Neuronal stem cell (in vitro differentiated cells): Measurements from ENCODE around the gene ARHGEF4.
A peak's percentile ranks its signal among the peaks of the same experiment; 100 is the strongest.

Source experiments
- DNase-seq: peaks from one replicate; pipeline ENCODE4 v3.0.0-alpha.2; 2013; ENCODE audit warnings: low spot score
- H2AFZ ChIP-seq: one replicate; pipeline ENCODE4 v1.6.1; 2013; ENCODE audit warnings: mild to moderate bottlenecking, low read length, inconsistent platforms
- H2AK5ac ChIP-seq: 2 replicates; pipeline ENCODE4 v1.6.1; 2013; ENCODE audit warnings: low read depth, mild to moderate bottlenecking, inconsistent platforms, low read length, moderate library complexity, mixed read lengths
- H2BK120ac ChIP-seq: 2 replicates; pipeline ENCODE4 v1.6.1; 2013; ENCODE audit warnings: low read depth, mild to moderate bottlenecking, inconsistent platforms, low read length, moderate library complexity, mixed read lengths
- H2BK12ac ChIP-seq: one replicate; pipeline ENCODE4 v1.6.1; 2013; ENCODE audit warnings: low read length, inconsistent platforms
- H2BK15ac ChIP-seq: 2 replicates; pipeline ENCODE4 v1.6.1; 2013; ENCODE audit warnings: mild to moderate bottlenecking, low read length, inconsistent platforms, mixed read lengths
- H2BK5ac ChIP-seq: one replicate; pipeline ENCODE4 v1.6.1; 2013; ENCODE audit warnings: inconsistent platforms, mild to moderate bottlenecking, low read length, moderate library complexity
- H3K14ac ChIP-seq: one replicate; pipeline ENCODE4 v1.6.1; 2013; ENCODE audit warnings: low read length, inconsistent platforms
- H3K18ac ChIP-seq: 2 replicates; pipeline ENCODE4 v1.6.1; 2013; ENCODE audit warnings: low read length, inconsistent platforms
- H3K23ac ChIP-seq: 2 replicates; pipeline ENCODE4 v1.6.1; 2013; ENCODE audit warnings: low read depth, mild to moderate bottlenecking, mixed read lengths, low read length, inconsistent platforms; ENCODE audit not compliant: poor library complexity
- H3K27ac ChIP-seq: replicated peaks from 3 replicates; pipeline ENCODE4 v1.5.1; 2013; ENCODE audit warnings: low read length, inconsistent platforms
- H3K27me3 ChIP-seq, 3 experiments: 2 replicates each; pipeline ENCODE4 v1.6.1; 2013; ENCODE audit warnings: low read length in 3 of 3, mild to moderate bottlenecking in 2 of 3, inconsistent platforms in 1 of 3, low read depth in 1 of 3, mixed read lengths in 1 of 3, moderate library complexity in 1 of 3; ENCODE audit not compliant: control insufficient read depth in 3 of 3, insufficient read depth in 3 of 3
- H3K36me3 ChIP-seq, 2 donors: replicated peaks in 1 of 2; 2 replicates each; pipeline ENCODE4 v1.6.1; 2013; ENCODE audit warnings: low read length in 2 of 2; ENCODE audit not compliant: control insufficient read depth in 2 of 2, insufficient read depth in 2 of 2
- H3K4ac ChIP-seq: 2 replicates; pipeline ENCODE4 v1.6.1; 2013; ENCODE audit warnings: inconsistent platforms, mild to moderate bottlenecking, low read length, moderate library complexity
- H3K4me1 ChIP-seq, 2 donors: 1 replicate in 1 of 2; 2 replicates in 1 of 2; pipeline ENCODE4 v1.6.1; 2013; ENCODE audit warnings: low read length in 2 of 2, low read depth in 1 of 2; ENCODE audit not compliant: control insufficient read depth in 2 of 2, insufficient read depth in 1 of 2
- H3K4me2 ChIP-seq: one replicate; pipeline ENCODE4 v1.6.1; 2013; ENCODE audit warnings: mild to moderate bottlenecking, low read length, inconsistent platforms; ENCODE audit not compliant: insufficient read depth, poor library complexity, severe bottlenecking
- H3K4me3 ChIP-seq, 2 donors: 2 replicates each; pipeline ENCODE4 v1.5.1; 2013; ENCODE audit warnings: low read length in 2 of 2, mild to moderate bottlenecking in 2 of 2, inconsistent platforms in 1 of 2, moderate library complexity in 1 of 2
- H3K79me1 ChIP-seq: one replicate; pipeline ENCODE4 v1.6.1; 2013; ENCODE audit warnings: low read depth, mild to moderate bottlenecking, inconsistent platforms, low read length, moderate library complexity
- H3K9ac ChIP-seq: one replicate; pipeline ENCODE4 v1.6.1; 2013; ENCODE audit warnings: mild to moderate bottlenecking, low read depth, low read length, inconsistent platforms; ENCODE audit not compliant: poor library complexity
- H3K9me3 ChIP-seq, 2 donors: replicated peaks in 1 of 2; 2 replicates each; pipeline versions ENCODE3 to v1.6.1; 2013; ENCODE audit warnings: low read length in 2 of 2, mild to moderate bottlenecking in 2 of 2, inconsistent platforms in 1 of 2, low read depth in 1 of 2, mixed read lengths in 1 of 2, moderate library complexity in 1 of 2; ENCODE audit not compliant: control insufficient read depth in 2 of 2, insufficient read depth in 1 of 2
- H4K8ac ChIP-seq: one replicate; pipeline ENCODE4 v1.6.1; 2013; ENCODE audit warnings: low read depth, mild to moderate bottlenecking, inconsistent platforms, low read length, moderate library complexity
- H4K91ac ChIP-seq: one replicate; pipeline ENCODE4 v1.6.1; 2013; ENCODE audit warnings: low read length, low read depth, mild to moderate bottlenecking, inconsistent platforms; ENCODE audit not compliant: poor library complexity
- WGBS, 2 donors: extraction: QIAGEN DNeasy Blood & Tissue Kit; methylation state at CpG; one replicate each; pipeline ENCODE4 v1.1.7; 2013; ENCODE audit warnings: missing lambda C conversion rate in 2 of 2, mixed read lengths in 1 of 2; ENCODE audit not compliant: insufficient read length in 2 of 2, insufficient replicate concordance in 1 of 2; ENCODE audit errors: extremely low coverage in 2 of 2; 5-methylcytosine and 5-hydroxymethylcytosine counted together

Gene ARHGEF4

DNA sequence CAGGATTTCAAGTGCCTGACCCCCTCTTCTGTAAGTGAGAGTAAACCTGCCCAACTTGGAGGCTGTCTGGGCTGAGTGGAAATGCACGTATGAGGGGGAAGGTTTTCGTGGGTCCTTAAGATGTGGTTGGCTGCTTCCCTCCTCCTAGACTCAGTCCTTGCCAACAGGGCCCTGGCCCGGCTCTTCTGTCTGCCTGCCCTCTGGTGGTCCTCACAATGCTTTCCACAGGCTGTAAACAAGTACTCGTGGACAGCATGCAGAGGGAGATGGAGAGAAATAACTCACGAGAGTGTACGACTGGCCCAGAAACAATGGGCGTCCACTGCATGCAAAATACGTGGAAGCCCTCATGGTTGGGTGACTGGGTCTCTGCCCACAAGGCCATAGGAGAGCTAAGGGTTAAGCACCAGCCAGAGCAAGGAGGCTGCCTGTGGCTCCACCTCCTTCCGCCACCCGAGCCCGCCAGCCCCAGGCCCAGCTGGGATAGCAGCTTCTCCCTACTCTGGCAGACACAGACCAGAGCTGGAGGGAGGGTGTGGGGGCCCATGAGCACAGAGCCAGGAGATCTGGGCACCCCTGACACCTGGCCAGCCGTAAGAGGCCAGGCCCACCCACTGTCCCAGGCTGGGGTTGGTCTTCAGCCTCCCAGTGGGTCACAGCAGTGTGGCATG, 17.0 kb upstream of the ARHGEF4 start:
- peak overlapping the region; percentile 84 for H3K9ac ChIP-seq
- peak overlapping the region; percentile 95 for H2AK5ac ChIP-seq
- H3K14ac ChIP-seq: peak overlapping the region; percentile 83
- H3K27ac ChIP-seq: peak overlapping the region; percentile 54
- H3K27me3 ChIP-seq: no peaks in the 10 kb centered on the region
- peak overlapping the region in 1 of 2 donors; percentile 19 for H3K4me3 ChIP-seq
- peak overlapping the region; percentile 39 for H3K4me2 ChIP-seq
- H2BK12ac ChIP-seq: peak overlapping the region; percentile 97
- H2BK15ac ChIP-seq: peak overlapping the region; percentile 93
- peak overlapping the region; percentile 35 for H2BK5ac ChIP-seq
- peak overlapping the region; percentile 71 for H2AFZ ChIP-seq
- no peaks in the 10 kb centered on the region for H3K79me1 ChIP-seq
- WGBS, 2 donors: no CpG with 5 or more reads among the region's 12 CpGs
- peak overlapping the region; percentile 88 for H2BK120ac ChIP-seq
- H3K18ac ChIP-seq: peak overlapping the region; percentile 99
- no peak for DNase-seq
- H4K91ac ChIP-seq: peak overlapping the region; percentile 87
- peak overlapping the region; percentile 97 for H3K4ac ChIP-seq
- peaks cover 5 to 28% of the 10 kb centered on the region in 2 donors for H3K4me1 ChIP-seq
- H3K9me3 ChIP-seq: peaks cover 0 to 2% of the 10 kb centered on the region in 2 donors
- peak overlapping the region; percentile 100 for H4K8ac ChIP-seq
- peak overlapping the region; percentile 14 for H3K23ac ChIP-seq
- H3K36me3 ChIP-seq: no peaks in the 10 kb centered on the region

DNA sequence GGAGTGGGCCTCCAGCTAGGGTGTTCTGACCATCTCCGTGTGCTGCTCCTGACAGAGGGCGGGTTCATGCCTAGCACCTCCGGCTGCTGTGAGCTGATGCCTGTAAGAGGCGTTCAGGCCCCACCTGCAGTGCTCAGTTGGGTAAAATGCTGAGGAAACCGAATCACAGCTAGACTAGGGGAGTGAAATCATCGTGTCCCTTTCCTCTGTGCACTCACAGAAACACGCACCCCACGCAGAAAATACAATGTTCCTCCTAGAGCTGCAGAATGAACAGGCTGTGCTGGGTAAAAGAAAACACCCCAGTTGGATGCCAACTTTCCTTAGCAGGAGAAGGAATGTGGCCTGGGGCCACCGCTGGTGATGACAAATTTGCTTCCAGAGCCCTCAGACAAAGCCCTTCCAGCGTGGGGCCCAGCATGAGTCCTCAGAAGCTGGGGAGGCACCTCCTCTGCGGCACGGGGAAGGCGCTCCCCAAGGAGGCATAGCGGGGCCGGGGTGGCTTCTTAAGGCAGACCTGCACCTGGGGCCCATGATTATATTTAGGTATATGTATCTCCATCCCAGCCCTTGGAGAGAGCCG, 16.3 kb upstream of the ARHGEF4 start:
- peak overlapping the region; percentile 39 for H3K4me2 ChIP-seq
- H2BK15ac ChIP-seq: peak overlapping the region; percentile 93
- H3K79me1 ChIP-seq: no peaks in the 10 kb centered on the region
- peak overlapping the region; percentile 45 for H4K91ac ChIP-seq
- H2AK5ac ChIP-seq: peak overlapping the region; percentile 73
- peak overlapping the region; percentile 83 for H3K14ac ChIP-seq
- DNase-seq: no peak
- H3K27ac ChIP-seq: peak overlapping the region; percentile 54
- no peaks in the 10 kb centered on the region for H3K36me3 ChIP-seq
- H2BK12ac ChIP-seq: peak overlapping the region; percentile 97
- H3K18ac ChIP-seq: peak overlapping the region; percentile 99
- H3K23ac ChIP-seq: peak overlapping the region; percentile 14
- H2AFZ ChIP-seq: peak overlapping the region; percentile 71
- peaks cover 0 to 2% of the 10 kb centered on the region in 2 donors for H3K9me3 ChIP-seq
- H3K4me3 ChIP-seq: peak overlapping the region in 1 of 2 donors; percentile 19
- H3K27me3 ChIP-seq: no peaks in the 10 kb centered on the region
- H4K8ac ChIP-seq: peak overlapping the region; percentile 100
- H3K4me1 ChIP-seq: peaks cover 8 to 34% of the 10 kb centered on the region in 2 donors
- no CpG with 5 or more reads among the region's 16 CpGs for WGBS, 2 donors
- H2BK5ac ChIP-seq: peak overlapping the region; percentile 35
- peak overlapping the region; percentile 88 for H2BK120ac ChIP-seq
- peak overlapping the region; percentile 84 for H3K9ac ChIP-seq
- H3K4ac ChIP-seq: peak overlapping the region; percentile 97

DNA sequence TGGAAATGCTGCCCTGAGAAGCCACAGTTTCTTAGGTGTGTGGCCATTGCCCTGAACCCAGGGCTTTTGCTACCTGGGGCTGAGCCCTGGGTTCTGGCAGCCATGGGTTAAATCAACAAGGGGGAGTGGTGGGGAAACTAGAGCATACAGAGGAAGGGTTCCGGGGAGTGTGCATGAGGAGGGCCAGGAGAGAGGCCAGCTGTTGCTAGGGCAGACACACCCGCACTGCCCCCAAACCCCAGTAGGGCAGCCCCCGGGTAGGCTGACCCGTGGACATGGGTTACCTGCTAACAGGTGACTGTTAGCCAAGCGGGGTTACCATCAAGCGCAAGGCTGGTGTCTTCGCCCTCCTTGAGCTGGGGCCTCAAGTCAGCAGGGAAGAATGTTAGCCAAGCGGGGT, 14.8 kb upstream of the ARHGEF4 start:
- no peak for DNase-seq
- Histone ChIP-seq H3K27me3 (no peaks in the 10 kb centered on the region), H2BK15ac (no peak overlapping the region), H3K18ac (peak overlapping the region; percentile 74), H3K23ac (no peak overlapping the region), H2AK5ac (no peak overlapping the region), H3K4ac (no peak overlapping the region), H3K9me3 (peaks cover 0 to 2% of the 10 kb centered on the region in 2 donors), H2AFZ (no peak overlapping the region), H2BK120ac (no peak overlapping the region), H3K79me1 (no peaks in the 10 kb centered on the region), H3K4me3 (no peak overlapping the region), H4K91ac (no peak overlapping the region), H3K9ac (no peak overlapping the region), H2BK5ac (no peak overlapping the region), H3K4me1 (peaks cover 8 to 47% of the 10 kb centered on the region in 2 donors), H4K8ac (no peak overlapping the region), H3K14ac (no peak overlapping the region), H2BK12ac (no peak overlapping the region), H3K36me3 (no peaks in the 10 kb centered on the region), H3K4me2 (no peak overlapping the region), H3K27ac (no peak overlapping the region)
- WGBS, 2 donors: no CpG with 5 or more reads among the region's 8 CpGs

DNA sequence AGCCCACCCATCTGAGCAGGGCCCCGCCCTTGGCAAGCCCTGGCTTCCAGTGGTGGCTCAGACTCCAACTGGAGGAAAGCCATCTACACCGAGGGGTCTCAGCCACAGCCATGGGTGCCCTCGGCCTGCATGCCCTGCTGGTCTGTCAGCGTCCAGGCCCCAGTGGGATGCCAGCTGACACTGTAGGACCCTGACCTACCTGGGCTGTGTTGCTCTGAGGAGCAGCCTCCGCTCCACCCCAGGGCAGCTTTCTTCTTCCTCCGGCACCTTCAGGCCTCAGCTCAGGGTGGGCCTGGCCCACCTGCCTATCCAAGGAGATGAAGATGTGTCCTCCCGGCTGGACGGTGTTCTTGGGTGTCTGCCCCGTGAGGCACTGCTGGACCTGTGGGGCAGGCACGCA, 13.9 kb upstream of the ARHGEF4 start:
- Histone ChIP-seq H3K23ac (no peak overlapping the region), H2BK15ac (peak overlapping the region; percentile 61), H2BK5ac (peak overlapping the region; percentile 21), H2BK12ac (peak overlapping the region; percentile 99), H3K4me1 (peaks cover 15 to 55% of the 10 kb centered on the region in 2 donors), H3K9ac (peak overlapping the region; percentile 45), H3K9me3 (peaks cover 0 to 2% of the 10 kb centered on the region in 2 donors), H3K4ac (peak overlapping the region; percentile 2), H2AFZ (no peak overlapping the region), H4K8ac (no peak overlapping the region), H3K18ac (peak overlapping the region; percentile 77), H2AK5ac (peak overlapping the region; percentile 77), H3K4me3 (no peak overlapping the region), H3K36me3 (no peaks in the 10 kb centered on the region), H4K91ac (no peak overlapping the region), H3K27ac (no peak overlapping the region), H3K4me2 (no peak overlapping the region), H3K27me3 (no peaks in the 10 kb centered on the region), H3K79me1 (no peaks in the 10 kb centered on the region), H3K14ac (peak overlapping the region; percentile 47), H2BK120ac (no peak overlapping the region)
- no CpG with 5 or more reads among the region's 10 CpGs for WGBS, 2 donors
- no peak for DNase-seq
